Glutamatergic neuron (in vitro differentiated cells): ENCODE data around the gene ADGRF4. TPM values are rescaled to one million over a fixed set of nuclear protein-coding genes. Genes with fewer than 3 reads are reported as not detected.

Experiments
- DNase-seq: peaks from one replicate; pipeline ENCODE4 v3.0.0; 2022
- H3K27ac Mint-ChIP-seq: one replicate; pipeline ENCODE4 v1.8.0; 2020; ENCODE audit warnings: mild to moderate bottlenecking, mixed read lengths, inconsistent platforms; ENCODE audit not compliant: unreplicated experiment
- H3K27me3 Mint-ChIP-seq: one replicate; pipeline ENCODE4 v1.8.0; 2020; ENCODE audit warnings: mild to moderate bottlenecking, moderate library complexity, mixed read lengths, inconsistent platforms; ENCODE audit not compliant: unreplicated experiment
- H3K36me3 Mint-ChIP-seq: one replicate; pipeline ENCODE4 v1.8.0; 2020; ENCODE audit warnings: mild to moderate bottlenecking, mixed read lengths, inconsistent platforms; ENCODE audit not compliant: unreplicated experiment
- H3K4me1 Mint-ChIP-seq: one replicate; pipeline ENCODE4 v1.8.0; 2020; ENCODE audit warnings: mild to moderate bottlenecking, low read depth, mixed read lengths, inconsistent platforms; ENCODE audit not compliant: unreplicated experiment
- H3K4me3 Mint-ChIP-seq: one replicate; pipeline ENCODE4 v1.8.0; 2020; ENCODE audit warnings: mild to moderate bottlenecking, mixed read lengths, inconsistent platforms; ENCODE audit not compliant: unreplicated experiment
- H3K9me3 Mint-ChIP-seq: one replicate; pipeline ENCODE4 v1.8.0; 2020; ENCODE audit warnings: mild to moderate bottlenecking, moderate library complexity, mixed read lengths, inconsistent platforms; ENCODE audit not compliant: unreplicated experiment
- CTCF ChIP-seq: fragments of 200-600 bp; sonication (generic); IDR thresholded peaks from one replicate; pipeline ENCODE4 v1.5.0; 2021; ENCODE audit not compliant: partially characterized antibody, unreplicated experiment
- total RNA-seq: library from RNA; stranded (reverse); fragmentation: NEBNext Ultra II Directional; extraction: Animal tissue kit (Norgen Biotek cat#: 25700); gene quantifications from one replicate; pipeline ENCODE4 v1.2.1, GENCODE V29; 2021; ENCODE audit not compliant: unreplicated experiment

The ADGRF4 gene
- total RNA-seq, 1 donor from 2014 or later = not detected

GRCh38 chr6:47654255-47654654 is 44.1 kb upstream of the ADGRF4 start:
- Mint-ChIP-seq H3K27ac (no peak overlapping the region), H3K4me1 (no peaks in the 10 kb centered on the region), H3K27me3 (no peaks in the 10 kb centered on the region), H3K4me3 (no peak overlapping the region), H3K36me3 (no peaks in the 10 kb centered on the region), H3K9me3 (no peaks in the 10 kb centered on the region)
- DNase-seq = no peak
- no peak for TF ChIP-seq CTCF

- DNase-seq = peak; percentile 21
- Mint-ChIP-seq H3K36me3 (no peaks in the 10 kb centered on the region), H3K27me3 (no peaks in the 10 kb centered on the region), H3K4me1 (no peaks in the 10 kb centered on the region), H3K4me3 (no peak overlapping the region), H3K27ac (no peak overlapping the region), H3K9me3 (no peaks in the 10 kb centered on the region)
- TF ChIP-seq CTCF = no peak
Observed at GRCh38 chr6:47655719-47656595, 42.4 kb upstream of the ADGRF4 start.

GRCh38 chr6:47661960-47662359 is 36.4 kb upstream of the ADGRF4 start:
- Mint-ChIP-seq H3K9me3 (no peaks in the 10 kb centered on the region), H3K27ac (no peak overlapping the region)

GRCh38 chr6:47663462-47664216 is 34.7 kb upstream of the ADGRF4 start:
- Mint-ChIP-seq H3K4me3 (no peak overlapping the region), H3K36me3 (no peaks in the 10 kb centered on the region), H3K9me3 (no peaks in the 10 kb centered on the region), H3K4me1 (no peaks in the 10 kb centered on the region), H3K27ac (no peak overlapping the region), H3K27me3 (peaks cover 2% of the 10 kb centered on the region)
- TF ChIP-seq CTCF = no peak
- DNase-seq = no peak

More at GRCh38 chr6:47661960-47662359, 36.4 kb upstream of the ADGRF4 start:
- Mint-ChIP-seq H3K36me3 (no peaks in the 10 kb centered on the region), H3K4me1 (no peaks in the 10 kb centered on the region), H3K27me3 (peaks cover 2% of the 10 kb centered on the region), H3K4me3 (no peak overlapping the region)
- no peak for DNase-seq
- TF ChIP-seq CTCF = no peak

GRCh38 chr6:47665112-47665511 is 33.3 kb upstream of the ADGRF4 start:
- H3K9me3 Mint-ChIP-seq = no peaks in the 10 kb centered on the region
- H3K4me1 Mint-ChIP-seq = peaks cover 1% of the 10 kb centered on the region
- DNase-seq = no peak
- no peak for TF ChIP-seq CTCF
- no peak overlapping the region for H3K27ac Mint-ChIP-seq
- H3K4me3 Mint-ChIP-seq = no peak overlapping the region
- peaks cover 2% of the 10 kb centered on the region for H3K27me3 Mint-ChIP-seq
- no peaks in the 10 kb centered on the region for H3K36me3 Mint-ChIP-seq
